Measurements from ENCODE around the gene DOCK2. TPM values are rescaled to one million over a fixed set of nuclear protein-coding genes. Genes with fewer than 3 reads are reported as not detected.

DOCK2 gene
- total RNA-seq, 1 experiment from 2014 or later = 1.4 TPM

DNA sequence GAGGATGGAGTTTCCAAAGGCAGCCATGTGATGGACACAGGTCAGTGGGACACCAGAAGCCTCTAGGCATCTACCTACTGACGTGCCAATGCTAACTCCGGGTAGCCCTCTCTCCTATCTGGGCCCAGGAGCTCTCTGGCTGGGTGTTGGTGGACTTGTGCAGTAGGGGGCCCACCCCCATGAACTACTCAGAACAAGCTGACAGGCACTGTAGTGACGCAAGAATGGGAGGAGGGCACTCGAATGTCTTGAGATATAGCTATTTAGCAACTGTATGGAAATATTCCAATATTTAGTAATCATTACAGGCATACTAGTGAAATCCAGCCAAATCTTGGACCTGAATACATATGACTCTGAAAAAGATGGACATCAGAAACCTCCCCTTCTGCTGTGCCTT is 5.7 kb upstream of the DOCK2 start:
- DNase-seq (ENCODE audit: low read depth, low spot score) (no peak), ATAC-seq (no peak)
- Histone ChIP-seq H3K9me3 (ENCODE audit: control insufficient read depth, insufficient read depth, low read depth, low read length) (peaks cover 3% of the 10 kb centered on the region; the same call in 1 of the 2 replicates), H3K27me3 (ENCODE audit: control insufficient read depth, insufficient read depth, low read length) (no peaks in the 10 kb centered on the region), H3K27ac (ENCODE audit: low read length) (no peak overlapping the region), H3K4me3 (ENCODE audit: low read depth in 2 of 2, low read length in 2 of 2) (no peak overlapping the region), H3K4me1 (ENCODE audit: control insufficient read depth, insufficient read depth, low read length) (no peaks in the 10 kb centered on the region), H3K36me3 (ENCODE audit: control insufficient read depth, insufficient read depth, low read length) (no peaks in the 10 kb centered on the region)
- TF ChIP-seq SIN3A (IDR thresholded peaks at IDR 0.05; ENCODE audit: borderline replicate concordance, insufficient read depth, low read depth, low read length) (no peak), POLR2AphosphoS5 (IDR thresholded peaks at IDR 0.05; ENCODE audit: low read depth, low read length) (no peak), TCF7L2 (IDR thresholded peaks at IDR 0.05; ENCODE audit: low read depth, low read length) (no peak)
- TF ChIP-seq, protein P1, sequence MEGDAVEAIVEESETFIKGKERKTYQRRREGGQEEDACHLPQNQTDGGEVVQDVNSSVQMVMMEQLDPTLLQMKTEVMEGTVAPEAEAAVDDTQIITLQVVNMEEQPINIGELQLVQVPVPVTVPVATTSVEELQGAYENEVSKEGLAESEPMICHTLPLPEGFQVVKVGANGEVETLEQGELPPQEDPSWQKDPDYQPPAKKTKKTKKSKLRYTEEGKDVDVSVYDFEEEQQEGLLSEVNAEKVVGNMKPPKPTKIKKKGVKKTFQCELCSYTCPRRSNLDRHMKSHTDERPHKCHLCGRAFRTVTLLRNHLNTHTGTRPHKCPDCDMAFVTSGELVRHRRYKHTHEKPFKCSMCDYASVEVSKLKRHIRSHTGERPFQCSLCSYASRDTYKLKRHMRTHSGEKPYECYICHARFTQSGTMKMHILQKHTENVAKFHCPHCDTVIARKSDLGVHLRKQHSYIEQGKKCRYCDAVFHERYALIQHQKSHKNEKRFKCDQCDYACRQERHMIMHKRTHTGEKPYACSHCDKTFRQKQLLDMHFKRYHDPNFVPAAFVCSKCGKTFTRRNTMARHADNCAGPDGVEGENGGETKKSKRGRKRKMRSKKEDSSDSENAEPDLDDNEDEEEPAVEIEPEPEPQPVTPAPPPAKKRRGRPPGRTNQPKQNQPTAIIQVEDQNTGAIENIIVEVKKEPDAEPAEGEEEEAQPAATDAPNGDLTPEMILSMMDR (IDR thresholded peaks at IDR 0.05) = no peak
- TF ChIP-seq, protein P2, sequence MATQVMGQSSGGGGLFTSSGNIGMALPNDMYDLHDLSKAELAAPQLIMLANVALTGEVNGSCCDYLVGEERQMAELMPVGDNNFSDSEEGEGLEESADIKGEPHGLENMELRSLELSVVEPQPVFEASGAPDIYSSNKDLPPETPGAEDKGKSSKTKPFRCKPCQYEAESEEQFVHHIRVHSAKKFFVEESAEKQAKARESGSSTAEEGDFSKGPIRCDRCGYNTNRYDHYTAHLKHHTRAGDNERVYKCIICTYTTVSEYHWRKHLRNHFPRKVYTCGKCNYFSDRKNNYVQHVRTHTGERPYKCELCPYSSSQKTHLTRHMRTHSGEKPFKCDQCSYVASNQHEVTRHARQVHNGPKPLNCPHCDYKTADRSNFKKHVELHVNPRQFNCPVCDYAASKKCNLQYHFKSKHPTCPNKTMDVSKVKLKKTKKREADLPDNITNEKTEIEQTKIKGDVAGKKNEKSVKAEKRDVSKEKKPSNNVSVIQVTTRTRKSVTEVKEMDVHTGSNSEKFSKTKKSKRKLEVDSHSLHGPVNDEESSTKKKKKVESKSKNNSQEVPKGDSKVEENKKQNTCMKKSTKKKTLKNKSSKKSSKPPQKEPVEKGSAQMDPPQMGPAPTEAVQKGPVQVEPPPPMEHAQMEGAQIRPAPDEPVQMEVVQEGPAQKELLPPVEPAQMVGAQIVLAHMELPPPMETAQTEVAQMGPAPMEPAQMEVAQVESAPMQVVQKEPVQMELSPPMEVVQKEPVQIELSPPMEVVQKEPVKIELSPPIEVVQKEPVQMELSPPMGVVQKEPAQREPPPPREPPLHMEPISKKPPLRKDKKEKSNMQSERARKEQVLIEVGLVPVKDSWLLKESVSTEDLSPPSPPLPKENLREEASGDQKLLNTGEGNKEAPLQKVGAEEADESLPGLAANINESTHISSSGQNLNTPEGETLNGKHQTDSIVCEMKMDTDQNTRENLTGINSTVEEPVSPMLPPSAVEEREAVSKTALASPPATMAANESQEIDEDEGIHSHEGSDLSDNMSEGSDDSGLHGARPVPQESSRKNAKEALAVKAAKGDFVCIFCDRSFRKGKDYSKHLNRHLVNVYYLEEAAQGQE (IDR thresholded peaks at IDR 0.05; ENCODE audit: insufficient read depth in 1 of 2, low read depth in 2 of 2, low read length in 1 of 2) = no peak
- in situ Hi-C loops (cut with HindIII; ENCODE audit: low pct_unique_long_range_greater_than_20kb, low sequenced_read_pairs) = no loop called here
- BruUV-seq (replicated peaks) = no TSS peak
- CTCF ChIA-PET = no interaction called here
- POLR2A ChIA-PET = no interaction called here
- intact Hi-C loops (cut with micrococcal nuclease; ENCODE audit: unreplicated experiment) = no loop called here

DNA sequence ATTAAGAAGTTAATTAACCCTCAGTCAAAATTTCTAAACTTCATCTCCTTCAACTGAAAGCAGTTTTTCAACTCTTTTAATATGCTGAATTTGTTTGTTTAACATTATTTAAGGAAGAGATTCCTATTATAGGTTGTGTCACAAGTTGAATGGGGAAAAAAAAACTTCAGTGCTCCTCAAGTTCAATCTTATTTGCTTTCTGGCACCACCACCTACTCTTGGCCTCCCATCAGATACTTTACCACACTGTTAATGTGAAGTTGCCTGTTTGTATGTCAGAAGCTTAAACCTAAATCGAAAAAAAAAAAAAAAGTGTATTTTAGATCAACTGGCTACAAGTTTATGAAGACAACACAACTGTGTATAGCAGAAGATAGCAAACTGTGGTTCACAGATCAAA is 4.1 kb upstream of the DOCK2 start:
- ChIA-PET CTCF (no interaction called here), POLR2A (interaction anchor here (0.6 kb wide), 1 partner anchor 554 kb away, joined by 4 read pairs; no protein-coding TSS in a partner anchor)
- H3K36me3 ChIP-seq (ENCODE audit: control insufficient read depth, insufficient read depth, low read length) = no peaks in the 10 kb centered on the region
- H3K9me3 ChIP-seq (ENCODE audit: control insufficient read depth, insufficient read depth, low read depth, low read length) = peaks cover 3% of the 10 kb centered on the region; the same call in 1 of the 2 replicates
- ATAC-seq (no peak), DNase-seq (ENCODE audit: low read depth, low spot score) (no peak)
- no TSS peak for BruUV-seq (replicated peaks)
- H3K4me1 ChIP-seq (ENCODE audit: control insufficient read depth, insufficient read depth, low read length) = no peaks in the 10 kb centered on the region
- TF ChIP-seq SIN3A (IDR thresholded peaks at IDR 0.05; ENCODE audit: borderline replicate concordance, insufficient read depth, low read depth, low read length) = no peak
- TF ChIP-seq, protein P2 (IDR thresholded peaks at IDR 0.05; ENCODE audit: insufficient read depth in 1 of 2, low read depth in 2 of 2, low read length in 1 of 2) = no peak
- TF ChIP-seq POLR2AphosphoS5 (IDR thresholded peaks at IDR 0.05; ENCODE audit: low read depth, low read length) = no peak
- TF ChIP-seq TCF7L2 (IDR thresholded peaks at IDR 0.05; ENCODE audit: low read depth, low read length) = no peak
- TF ChIP-seq, protein P1 (IDR thresholded peaks at IDR 0.05) = no peak
- no peak overlapping the region for H3K27ac ChIP-seq (ENCODE audit: low read length)
- H3K27me3 ChIP-seq (ENCODE audit: control insufficient read depth, insufficient read depth, low read length) = no peaks in the 10 kb centered on the region
- in situ Hi-C loops (cut with HindIII; ENCODE audit: low pct_unique_long_range_greater_than_20kb, low sequenced_read_pairs) (no loop called here), intact Hi-C loops (cut with micrococcal nuclease; ENCODE audit: unreplicated experiment) (no loop called here)
- no peak overlapping the region for H3K4me3 ChIP-seq (ENCODE audit: low read depth in 2 of 2, low read length in 2 of 2)
